Stomach (tissue), 9 donors: Measurements from ENCODE around the gene UMAD1. TPM values are rescaled to one million over a fixed set of nuclear protein-coding genes. Genes with fewer than 3 reads are reported as not detected.

Source experiments
- DNase-seq, 2 donors: peaks; one replicate each; pipeline versions ENCODE4 v3.0.0 to v3.0.0-alpha.2; 2013 to 2019
- H3K27ac ChIP-seq, 5 donors: fragments of 200-600 bp in 4 of 5; sonication (generic) in 4 of 5; one replicate each; pipeline ENCODE4 v1.5.1; 2013 to 2019; ENCODE audit warnings: mild to moderate bottlenecking in 1 of 5, moderate library complexity in 1 of 5
- H3K27me3 ChIP-seq, 3 donors: fragments of 200-600 bp; sonication (generic); one replicate each; pipeline ENCODE4 v1.5.1; 2017 to 2019; ENCODE audit warnings: mixed run types in 1 of 3
- H3K36me3 ChIP-seq, 4 donors: fragments of 200-600 bp; sonication (generic); 1 replicate in 3 of 4; 2 replicates in 1 of 4; pipeline ENCODE4 v1.5.1; 2016 to 2019
- H3K4me1 ChIP-seq, 4 donors: fragments of 200-600 bp; sonication (generic); one replicate each; pipeline ENCODE4 v1.5.1; 2016 to 2019
- H3K4me3 ChIP-seq, 4 donors: fragments of 200-600 bp; sonication (generic) in 3 of 4; one replicate each; pipeline ENCODE4 v1.5.1; 2016 to 2019; ENCODE audit warnings: mild to moderate bottlenecking in 1 of 4
- H3K9me3 ChIP-seq, 4 donors: fragments of 200-600 bp; sonication (generic); one replicate each; pipeline ENCODE4 v1.5.1; 2016 to 2019
- EP300 ChIP-seq: sonication (generic); formaldehyde crosslinking; IDR thresholded peaks from one replicate; pipeline ENCODE4 v1.6.1; 2017; ENCODE audit warnings: antibody characterized with exemption
- POLR2A ChIP-seq, 4 donors: fragments of 450-650 bp; IDR thresholded peaks; one replicate each; pipeline ENCODE4 v1.6.1; 2016; ENCODE audit warnings: antibody characterized with exemption in 4 of 4, control low read depth in 2 of 4, mild to moderate bottlenecking in 1 of 4, moderate library complexity in 1 of 4
- POLR2AphosphoS5 ChIP-seq, 3 donors: sonication (generic); formaldehyde crosslinking; IDR thresholded peaks; one replicate each; pipeline ENCODE4 v1.6.1; 2016; ENCODE audit warnings: antibody characterized with exemption in 3 of 3
- WGBS, 5 donors: extraction: QIAGEN DNeasy Blood & Tissue Kit in 3 of 5; methylation state at CpG; one replicate each; pipeline versions ENCODE4 v1.1.5 to v1.1.7; 2013 to 2018; 5-methylcytosine and 5-hydroxymethylcytosine counted together
- intact Hi-C: fragments of 100-400 bp; cut with DNase I; formaldehyde crosslinking; loops from one replicate; pipeline ENCODE4 v1.15.1; 2023; ENCODE audit warnings: low total_unique reads
- polyA plus RNA-seq, 3 donors: library from polyadenylated mRNA; stranded (reverse); fragments of 200-250 nt; gene quantifications; one replicate each; pipeline ENCODE4 v1.2.3, GENCODE V29; 2013
- total RNA-seq, 5 donors: library from RNA; depleted of rRNA; stranded (reverse); fragments of >200 nt; gene quantifications; one replicate each; pipeline versions ENCODE4 v1.1.0 to v1.2.3, GENCODE V29; 2014 to 2016
- TF ChIP-seq, protein P1 (sequence below), 7 experiments: fragments of 450-650 bp in 4 of 7; fragments of 200-600 bp in 3 of 7; sonication (generic) in 3 of 7; IDR thresholded peaks; one replicate each; pipeline ENCODE4 v1.5.1; 2016 to 2019; ENCODE audit warnings: antibody characterized with exemption in 7 of 7, control low read depth in 2 of 7, mild to moderate bottlenecking in 1 of 7
- donor health status: healthy with polysubstance abuse.
- donor health status: Bipolar disorder and iron deficiency.
- donor health status: healthy.

The UMAD1 gene
- total and polyA plus RNA-seq, 8 donors, result 7.8 to 175 (median 30.1) TPM

DNA sequence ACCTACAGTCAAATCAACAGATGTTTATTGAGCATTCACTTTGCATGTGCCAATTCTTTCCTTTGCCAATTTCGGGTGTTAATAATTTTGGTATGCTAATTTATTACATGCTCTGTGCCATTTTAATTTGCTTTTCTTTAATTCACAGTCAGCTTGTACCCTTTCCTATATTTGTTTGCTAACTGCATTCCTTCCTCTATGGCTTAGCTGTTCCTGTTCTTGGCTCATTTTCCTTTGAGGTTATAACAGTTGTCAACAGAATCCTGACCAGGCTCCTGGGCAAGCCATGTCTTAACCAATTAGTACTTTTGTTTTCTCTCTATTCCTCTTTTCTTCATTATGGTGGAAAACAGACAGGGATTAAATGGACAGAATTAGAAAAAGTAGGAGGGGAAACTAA, 151.5 kb downstream of the UMAD1 start:
- intact Hi-C loops, result no loop called here
- no peaks in the 10 kb centered on the region for H3K9me3 ChIP-seq
- DNase-seq, result no peak
- peaks cover 0 to 30% (median 6%) of the 10 kb centered on the region in 4 donors for H3K4me1 ChIP-seq
- WGBS, 5 donors, result 62 to 77% (median 66%) methylated on average over 1 of the region's 1 CpG
- H3K36me3 ChIP-seq, result peaks cover 0 to 13% (median 8%) of the 10 kb centered on the region in 4 donors
- H3K27ac ChIP-seq, result peak overlapping the region in 2 of 5 donors; percentile 26 to 73
- TF ChIP-seq POLR2AphosphoS5 (IDR thresholded peaks at IDR 0.05) (peak in 2 of 3 donors; percentile 27 to 32), EP300 (no peak), POLR2A (IDR thresholded peaks at IDR 0.05) (no peak)
- TF ChIP-seq, protein P1, sequence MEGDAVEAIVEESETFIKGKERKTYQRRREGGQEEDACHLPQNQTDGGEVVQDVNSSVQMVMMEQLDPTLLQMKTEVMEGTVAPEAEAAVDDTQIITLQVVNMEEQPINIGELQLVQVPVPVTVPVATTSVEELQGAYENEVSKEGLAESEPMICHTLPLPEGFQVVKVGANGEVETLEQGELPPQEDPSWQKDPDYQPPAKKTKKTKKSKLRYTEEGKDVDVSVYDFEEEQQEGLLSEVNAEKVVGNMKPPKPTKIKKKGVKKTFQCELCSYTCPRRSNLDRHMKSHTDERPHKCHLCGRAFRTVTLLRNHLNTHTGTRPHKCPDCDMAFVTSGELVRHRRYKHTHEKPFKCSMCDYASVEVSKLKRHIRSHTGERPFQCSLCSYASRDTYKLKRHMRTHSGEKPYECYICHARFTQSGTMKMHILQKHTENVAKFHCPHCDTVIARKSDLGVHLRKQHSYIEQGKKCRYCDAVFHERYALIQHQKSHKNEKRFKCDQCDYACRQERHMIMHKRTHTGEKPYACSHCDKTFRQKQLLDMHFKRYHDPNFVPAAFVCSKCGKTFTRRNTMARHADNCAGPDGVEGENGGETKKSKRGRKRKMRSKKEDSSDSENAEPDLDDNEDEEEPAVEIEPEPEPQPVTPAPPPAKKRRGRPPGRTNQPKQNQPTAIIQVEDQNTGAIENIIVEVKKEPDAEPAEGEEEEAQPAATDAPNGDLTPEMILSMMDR (IDR thresholded peaks at IDR 0.05), result no peak
- H3K4me3 ChIP-seq, result no peak overlapping the region
- no peaks in the 10 kb centered on the region for H3K27me3 ChIP-seq

DNA sequence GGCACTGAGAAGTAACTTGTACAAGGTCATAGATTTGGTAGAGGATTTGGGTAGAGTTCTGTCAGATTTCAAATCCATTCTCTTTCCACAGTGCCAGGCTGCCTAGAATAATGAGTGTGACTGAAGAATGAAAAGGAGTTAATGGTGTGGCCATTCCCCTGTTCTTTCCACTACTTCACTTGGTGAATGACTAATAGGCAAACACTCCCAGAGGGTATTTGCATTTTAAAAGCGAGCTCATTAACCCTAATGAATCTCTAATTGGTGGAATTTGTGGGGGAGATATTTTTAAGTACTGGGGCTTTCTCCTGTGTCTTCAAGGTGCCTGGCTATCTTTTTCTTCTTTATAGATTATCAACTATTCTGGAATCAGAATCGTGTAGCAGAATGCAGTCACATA, 152.7 kb downstream of the UMAD1 start:
- H3K27me3 ChIP-seq, result no peaks in the 10 kb centered on the region
- no peak overlapping the region for H3K4me3 ChIP-seq
- peak overlapping the region in 1 of 5 donors; percentile 73 for H3K27ac ChIP-seq
- no peaks in the 10 kb centered on the region for H3K9me3 ChIP-seq
- DNase-seq, result no peak
- TF ChIP-seq POLR2A (IDR thresholded peaks at IDR 0.05), result no peak
- TF ChIP-seq, protein P1 (IDR thresholded peaks at IDR 0.05), result no peak
- no peak for TF ChIP-seq EP300
- no peak for TF ChIP-seq POLR2AphosphoS5 (IDR thresholded peaks at IDR 0.05)
- peaks cover 0 to 30% (median 6%) of the 10 kb centered on the region in 4 donors for H3K4me1 ChIP-seq
- intact Hi-C loops, result no loop called here
- WGBS, 5 donors, result 75 to 96% (median 85%) methylated on average over 2 of the region's 2 CpGs
- H3K36me3 ChIP-seq, result peaks cover 0 to 17% (median 10%) of the 10 kb centered on the region in 4 donors

DNA sequence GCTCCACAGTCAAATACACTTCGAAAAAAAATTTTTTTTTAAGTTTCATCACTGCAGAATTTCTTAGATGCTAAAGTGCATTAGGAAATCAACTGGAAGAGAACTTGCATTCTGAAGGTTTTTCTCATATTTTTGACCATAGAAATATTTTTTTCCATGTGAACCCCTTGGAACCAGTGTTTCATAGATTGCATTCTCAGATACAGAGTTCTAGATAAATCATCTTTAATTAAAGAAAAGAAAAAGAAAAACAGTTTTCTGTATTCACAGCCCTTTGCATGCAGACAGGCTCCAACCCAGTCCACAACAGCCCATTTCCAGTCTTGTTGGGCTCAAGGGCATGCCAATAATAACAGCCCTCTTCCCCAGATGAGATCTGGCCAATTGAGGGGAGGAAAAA, 153.4 kb downstream of the UMAD1 start:
- no peak for DNase-seq
- Histone ChIP-seq H3K27ac (no peak overlapping the region), H3K9me3 (no peaks in the 10 kb centered on the region), H3K4me1 (peaks cover 0 to 36% (median 6%) of the 10 kb centered on the region in 4 donors), H3K36me3 (peaks cover 0 to 17% (median 10%) of the 10 kb centered on the region in 4 donors), H3K4me3 (no peak overlapping the region), H3K27me3 (no peaks in the 10 kb centered on the region)
- whole genome bisulfite sequencing, 5 donors, result 88 to 95% (median 93%) methylated on average over 1 of the region's 1 CpG
- TF ChIP-seq POLR2A (IDR thresholded peaks at IDR 0.05) (no peak), POLR2AphosphoS5 (IDR thresholded peaks at IDR 0.05) (no peak), EP300 (no peak)
- TF ChIP-seq, protein P1 (IDR thresholded peaks at IDR 0.05), result no peak
- intact Hi-C loops, result no loop called here

DNA sequence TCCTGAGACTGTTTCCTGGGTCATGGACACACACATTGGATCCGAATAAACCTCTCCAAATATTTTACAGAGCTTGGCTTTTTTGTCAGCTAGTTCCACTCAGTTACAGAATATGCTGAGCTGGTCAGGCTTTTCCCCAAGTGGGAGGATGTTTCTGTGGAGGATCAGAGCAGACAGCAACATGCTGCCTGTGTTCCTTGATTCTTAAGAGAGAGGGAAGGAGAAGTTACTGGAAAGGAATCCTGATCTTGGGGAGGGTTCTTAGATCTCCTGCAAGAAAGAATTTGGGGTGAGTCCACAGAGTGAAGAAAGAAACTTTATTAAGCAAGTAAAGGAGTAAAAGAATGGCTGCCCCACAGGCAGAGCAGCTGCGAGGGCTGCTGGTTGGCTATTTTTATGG, 154.7 kb downstream of the UMAD1 start:
- Histone ChIP-seq H3K36me3 (peaks cover 0 to 17% (median 10%) of the 10 kb centered on the region in 4 donors), H3K27me3 (no peaks in the 10 kb centered on the region), H3K27ac (peak overlapping the region in 1 of 5 donors; percentile 30), H3K9me3 (no peaks in the 10 kb centered on the region), H3K4me1 (peaks cover 0 to 36% (median 9%) of the 10 kb centered on the region in 4 donors), H3K4me3 (no peak overlapping the region)
- no peak for DNase-seq
- TF ChIP-seq POLR2A (IDR thresholded peaks at IDR 0.05) (no peak), POLR2AphosphoS5 (IDR thresholded peaks at IDR 0.05) (no peak), EP300 (no peak)
- TF ChIP-seq, protein P1 (IDR thresholded peaks at IDR 0.05), result no peak
- WGBS, 5 donors, result 83 to 96% (median 92%) methylated on average over 2 of the region's 2 CpGs
- intact Hi-C loops, result no loop called here
